ENCODE measurements around the gene FILIP1L. TPM values are rescaled to one million over a fixed set of nuclear protein-coding genes. Genes with fewer than 3 reads are reported as not detected.
"Not testable (repeated sequence)": the region's sequence is repeated elsewhere in the genome, so short reads cannot be mapped to it uniquely, and the experiment has no call there.

Gene FILIP1L
- total RNA-seq, 1 donor from 2014 or later, result 1.5 TPM

GRCh38 chr3:100100425-100100824, 13.9 kb downstream of the FILIP1L start:
- CTCF ChIA-PET, result no interaction called here

GRCh38 chr3:100099621-100100020, 14.7 kb downstream of the FILIP1L start:
- no peak overlapping the region for H3K4me3 Mint-ChIP-seq
- no peak for DNase-seq
- CTCF ChIA-PET, result no interaction called here
- intact Hi-C loops (cut with micrococcal nuclease), result no loop called here
- peaks cover 3% of the 10 kb centered on the region for H3K36me3 Mint-ChIP-seq (ENCODE audit: low read depth)
- POLR2A ChIA-PET, result no interaction called here
- peaks cover 27% of the 10 kb centered on the region for H3K4me1 Mint-ChIP-seq
- peaks cover 2% of the 10 kb centered on the region for H3K9me3 Mint-ChIP-seq
- H3K27ac Mint-ChIP-seq, result no peak overlapping the region
- H3K27me3 Mint-ChIP-seq, result no peaks in the 10 kb centered on the region
- no peak for ATAC-seq (ENCODE audit: low read depth)
- TF ChIP-seq CTCF (IDR thresholded peaks at IDR 0.05), result no peak

More at GRCh38 chr3:100100425-100100824, 13.9 kb downstream of the FILIP1L start:
- Mint-ChIP-seq H3K27me3 (no peaks in the 10 kb centered on the region), H3K4me1 (peaks cover 35% of the 10 kb centered on the region), H3K27ac (no peak overlapping the region), H3K36me3 (ENCODE audit: low read depth) (peaks cover 2% of the 10 kb centered on the region), H3K9me3 (peaks cover 2% of the 10 kb centered on the region), H3K4me3 (no peak overlapping the region)
- no peak for DNase-seq
- ATAC-seq (ENCODE audit: low read depth), result no peak
- POLR2A ChIA-PET, result no interaction called here
- intact Hi-C loops (cut with micrococcal nuclease), result no loop called here
- no peak for TF ChIP-seq CTCF (IDR thresholded peaks at IDR 0.05)

GRCh38 chr3:100098784-100099070, 15.6 kb downstream of the FILIP1L start:
- CTCF ChIA-PET, result no interaction called here
- no peak for TF ChIP-seq CTCF (IDR thresholded peaks at IDR 0.05)

GRCh38 chr3:100097919-100098783, 16.1 kb downstream of the FILIP1L start:
- TF ChIP-seq CTCF (IDR thresholded peaks at IDR 0.05), result no peak
- H3K4me3 Mint-ChIP-seq, result no peak overlapping the region
- DNase-seq (no peak), ATAC-seq (ENCODE audit: low read depth) (no peak)
- H3K27me3 Mint-ChIP-seq, result no peaks in the 10 kb centered on the region
- H3K4me1 Mint-ChIP-seq, result peaks cover 12% of the 10 kb centered on the region
- peaks cover 3% of the 10 kb centered on the region for H3K36me3 Mint-ChIP-seq (ENCODE audit: low read depth)
- intact Hi-C loops (cut with micrococcal nuclease), result no loop called here
- no peak overlapping the region for H3K27ac Mint-ChIP-seq
- peaks cover 2% of the 10 kb centered on the region for H3K9me3 Mint-ChIP-seq
- ChIA-PET POLR2A (interaction anchor here (1.0 kb wide), 1 partner anchor 12 kb away, joined by 5 read pairs; no protein-coding TSS in a partner anchor), CTCF (interaction anchor here (0.9 kb wide), 1 partner anchor 24 kb away, joined by 3 read pairs; no protein-coding TSS in a partner anchor)

More at GRCh38 chr3:100098784-100099070, 15.6 kb downstream of the FILIP1L start:
- DNase-seq (no peak), ATAC-seq (ENCODE audit: low read depth) (no peak)
- intact Hi-C loops (cut with micrococcal nuclease), result no loop called here
- peaks cover 3% of the 10 kb centered on the region for H3K36me3 Mint-ChIP-seq (ENCODE audit: low read depth)
- POLR2A ChIA-PET, result interaction anchor here (1.0 kb wide), 1 partner anchor 11 kb away, joined by 5 read pairs; no protein-coding TSS in a partner anchor
- no peaks in the 10 kb centered on the region for H3K27me3 Mint-ChIP-seq
- H3K4me3 Mint-ChIP-seq, result no peak overlapping the region
- peaks cover 2% of the 10 kb centered on the region for H3K9me3 Mint-ChIP-seq
- peaks cover 18% of the 10 kb centered on the region for H3K4me1 Mint-ChIP-seq
- no peak overlapping the region for H3K27ac Mint-ChIP-seq

GRCh38 chr3:100096866-100097265, 17.4 kb downstream of the FILIP1L start:
- H3K27ac Mint-ChIP-seq, result no peak overlapping the region

GRCh38 chr3:100096286-100096685, 18.0 kb downstream of the FILIP1L start:
- POLR2A ChIA-PET, result not testable (repeated sequence)

More at GRCh38 chr3:100096866-100097265, 17.4 kb downstream of the FILIP1L start:
- CTCF ChIA-PET, result no interaction called here
- no peak for ATAC-seq (ENCODE audit: low read depth)
- Mint-ChIP-seq H3K4me3 (no peak overlapping the region), H3K27me3 (no peaks in the 10 kb centered on the region), H3K4me1 (peaks cover 2% of the 10 kb centered on the region), H3K9me3 (peaks cover 2% of the 10 kb centered on the region), H3K36me3 (ENCODE audit: low read depth) (peaks cover 3% of the 10 kb centered on the region)
- POLR2A ChIA-PET, result no interaction called here
- intact Hi-C loops (cut with micrococcal nuclease), result no loop called here
- no peak for DNase-seq
- TF ChIP-seq CTCF (IDR thresholded peaks at IDR 0.05), result no peak

More at GRCh38 chr3:100096286-100096685, 18.0 kb downstream of the FILIP1L start:
- H3K4me1 Mint-ChIP-seq; CTCF ChIA-PET; H3K27ac Mint-ChIP-seq; ATAC-seq (ENCODE audit: low read depth); H3K4me3 Mint-ChIP-seq; intact Hi-C loops (cut with micrococcal nuclease); H3K27me3 Mint-ChIP-seq; H3K9me3 Mint-ChIP-seq; H3K36me3 Mint-ChIP-seq (ENCODE audit: low read depth); DNase-seq: not testable (repeated sequence)
